Kidney (tissue), 14 donors: ENCODE measurements around the gene POU2F1. TPM values are rescaled to one million over a fixed set of nuclear protein-coding genes. Genes with fewer than 3 reads are reported as not detected.

Source experiments
- DNase-seq, 5 donors: peaks; one replicate each; pipeline ENCODE4 v3.0.0-alpha.2; 2013 to 2020
- FAIRE-seq: peaks from 2 replicates; lab custom pipeline; 2012; peaks lifted over from hg19 to GRCh38; lab: Jason Lieb, UNC
- H3K27ac ChIP-seq, 2 donors: one replicate each; pipeline ENCODE4 v1.7.0; 2013; ENCODE audit warnings: low read depth in 2 of 2, low read length in 2 of 2, inconsistent platforms in 1 of 2
- H3K27me3 ChIP-seq: one replicate; pipeline ENCODE4 v1.7.1; 2013; ENCODE audit warnings: low read length, inconsistent platforms; ENCODE audit not compliant: control insufficient read depth, insufficient read depth
- H3K36me3 ChIP-seq, 3 donors: one replicate each; pipeline versions ENCODE4 v1.7.0 to v1.7.1; 2013; ENCODE audit warnings: low read length in 3 of 3, control low read depth in 1 of 3, inconsistent platforms in 1 of 3; ENCODE audit not compliant: insufficient read depth in 3 of 3, control insufficient read depth in 2 of 3
- H3K4me1 ChIP-seq, 3 donors: one replicate each; pipeline versions ENCODE4 v1.7.0 to v1.7.1; 2013; ENCODE audit warnings: low read length in 3 of 3, inconsistent platforms in 1 of 3, low read depth in 1 of 3; ENCODE audit not compliant: control insufficient read depth in 2 of 3, insufficient read depth in 2 of 3
- H3K4me3 ChIP-seq, 3 donors: one replicate each; pipeline versions ENCODE4 v1.7.0 to v1.8.1; 2013; ENCODE audit warnings: low read length in 3 of 3, control low read depth in 1 of 3, inconsistent platforms in 1 of 3
- H3K9ac ChIP-seq, 3 donors: one replicate each; pipeline versions ENCODE4 v1.7.0 to v1.7.1; 2013; ENCODE audit warnings: low read length in 3 of 3, control low read depth in 1 of 3, inconsistent platforms in 1 of 3
- H3K9me3 ChIP-seq, 3 donors: one replicate each; pipeline versions ENCODE4 v1.7.0 to v1.7.1; 2013; ENCODE audit warnings: low read length in 3 of 3, control low read depth in 1 of 3, inconsistent platforms in 1 of 3; ENCODE audit not compliant: control insufficient read depth in 2 of 3, insufficient read depth in 1 of 3
- intact Hi-C: fragments of 100-400 bp; cut with DNase I; formaldehyde crosslinking; loops from one replicate; pipeline ENCODE4 v1.11.1; 2022
- polyA plus RNA-seq: library from polyadenylated mRNA; stranded (reverse); fragments of 350-450 nt; fragmentation: Illumina TruSeq; extraction: RNeasy Lipid Tissue Mini Kit (QIAGEN cat#74804); gene quantifications from one replicate; pipeline ENCODE4 v1.2.3, GENCODE V29; 2014; ENCODE audit warnings: low read depth, low replicate concordance; ENCODE audit not compliant: insufficient read depth
- total RNA-seq: library from RNA; stranded (reverse); fragmentation: NEBNext Ultra II Directional; extraction: Animal tissue kit (Norgen Biotek cat#: 25700); gene quantifications from one replicate; pipeline ENCODE4 v1.2.1, GENCODE V29; 2021
- TF ChIP-seq, protein P1 (sequence below): IDR thresholded peaks from 3 replicates; pipeline ENCODE4 v1.5.1; 2012; ENCODE audit warnings: mild to moderate bottlenecking, moderate library complexity, borderline replicate concordance; ENCODE audit not compliant: insufficient read depth; ENCODE audit errors: extremely low read depth
- donor health status: control.
- donor health status: control.
- donor health status: control.
- donor health status: control.
- donor health status: control.
- donor health status: DM: yes; HTN: yes; CAD: no.
- donor health status: Normal renal cell carcinoma (clear cell type).

POU2F1 gene
- total and polyA plus RNA-seq, 2 donors from 2014 or later: 1.9 to 25.2 TPM

DNA sequence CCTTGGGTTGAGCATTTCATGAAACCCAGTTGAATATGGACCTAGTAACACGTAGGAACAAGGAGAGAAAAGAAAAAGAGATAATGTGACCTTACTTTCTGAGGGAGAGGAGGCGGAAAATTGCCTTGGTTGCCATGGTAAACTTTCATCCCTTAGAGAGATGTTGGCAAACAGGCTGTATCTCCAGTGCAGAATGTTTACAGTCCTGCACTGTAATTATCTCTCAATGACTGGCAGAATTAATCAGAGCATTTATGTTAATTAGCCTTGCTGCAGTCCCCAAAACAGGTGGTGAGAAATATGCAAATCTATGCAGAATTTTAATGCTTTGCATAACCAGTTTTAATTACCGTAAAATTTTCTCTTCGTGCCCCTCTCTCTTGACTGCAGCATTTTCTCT, 150.3 kb downstream of the POU2F1 start:
- no peaks in the 10 kb centered on the region for H3K9me3 ChIP-seq
- H3K9ac ChIP-seq: no peak overlapping the region
- no peak overlapping the region for H3K27ac ChIP-seq
- TF ChIP-seq, protein P1, sequence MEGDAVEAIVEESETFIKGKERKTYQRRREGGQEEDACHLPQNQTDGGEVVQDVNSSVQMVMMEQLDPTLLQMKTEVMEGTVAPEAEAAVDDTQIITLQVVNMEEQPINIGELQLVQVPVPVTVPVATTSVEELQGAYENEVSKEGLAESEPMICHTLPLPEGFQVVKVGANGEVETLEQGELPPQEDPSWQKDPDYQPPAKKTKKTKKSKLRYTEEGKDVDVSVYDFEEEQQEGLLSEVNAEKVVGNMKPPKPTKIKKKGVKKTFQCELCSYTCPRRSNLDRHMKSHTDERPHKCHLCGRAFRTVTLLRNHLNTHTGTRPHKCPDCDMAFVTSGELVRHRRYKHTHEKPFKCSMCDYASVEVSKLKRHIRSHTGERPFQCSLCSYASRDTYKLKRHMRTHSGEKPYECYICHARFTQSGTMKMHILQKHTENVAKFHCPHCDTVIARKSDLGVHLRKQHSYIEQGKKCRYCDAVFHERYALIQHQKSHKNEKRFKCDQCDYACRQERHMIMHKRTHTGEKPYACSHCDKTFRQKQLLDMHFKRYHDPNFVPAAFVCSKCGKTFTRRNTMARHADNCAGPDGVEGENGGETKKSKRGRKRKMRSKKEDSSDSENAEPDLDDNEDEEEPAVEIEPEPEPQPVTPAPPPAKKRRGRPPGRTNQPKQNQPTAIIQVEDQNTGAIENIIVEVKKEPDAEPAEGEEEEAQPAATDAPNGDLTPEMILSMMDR: no peak
- no peaks in the 10 kb centered on the region for H3K4me1 ChIP-seq
- DNase-seq: no peak
- no peaks in the 10 kb centered on the region for H3K27me3 ChIP-seq
- FAIRE-seq: no peak
- H3K4me3 ChIP-seq: no peak overlapping the region
- intact Hi-C loops: no loop called here
- peaks cover 0 to 6% (median 0%) of the 10 kb centered on the region in 3 donors for H3K36me3 ChIP-seq

DNA sequence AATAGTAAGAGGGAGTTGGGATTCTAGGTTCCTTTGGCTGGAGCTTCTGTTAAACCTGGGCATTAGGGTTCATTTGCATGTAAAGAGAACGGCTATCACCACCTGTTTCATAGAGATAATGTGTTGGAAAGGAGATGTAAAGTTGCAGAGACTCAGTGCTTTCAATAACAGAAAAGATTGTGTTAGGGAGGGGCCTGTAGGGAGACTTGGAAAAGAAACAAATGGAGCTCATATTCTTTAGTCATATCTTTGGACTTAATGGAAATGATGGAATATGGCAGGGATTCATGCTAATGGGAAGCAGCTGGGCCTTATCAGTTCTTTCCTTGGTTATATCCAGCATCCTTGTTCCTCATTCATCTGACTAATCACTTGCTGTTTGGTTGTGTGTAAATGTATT, 152.7 kb downstream of the POU2F1 start:
- H3K4me3 ChIP-seq: no peak overlapping the region
- H3K9ac ChIP-seq: no peak overlapping the region
- peaks cover 0 to 9% (median 0%) of the 10 kb centered on the region in 3 donors for H3K36me3 ChIP-seq
- TF ChIP-seq, protein P1: no peak
- no peaks in the 10 kb centered on the region for H3K27me3 ChIP-seq
- H3K27ac ChIP-seq: no peak overlapping the region
- no peaks in the 10 kb centered on the region for H3K4me1 ChIP-seq
- DNase-seq (peak in 2 of 5 donors; percentile 1 to 52), FAIRE-seq (no peak)
- no peaks in the 10 kb centered on the region for H3K9me3 ChIP-seq
- intact Hi-C loops: no loop called here

DNA sequence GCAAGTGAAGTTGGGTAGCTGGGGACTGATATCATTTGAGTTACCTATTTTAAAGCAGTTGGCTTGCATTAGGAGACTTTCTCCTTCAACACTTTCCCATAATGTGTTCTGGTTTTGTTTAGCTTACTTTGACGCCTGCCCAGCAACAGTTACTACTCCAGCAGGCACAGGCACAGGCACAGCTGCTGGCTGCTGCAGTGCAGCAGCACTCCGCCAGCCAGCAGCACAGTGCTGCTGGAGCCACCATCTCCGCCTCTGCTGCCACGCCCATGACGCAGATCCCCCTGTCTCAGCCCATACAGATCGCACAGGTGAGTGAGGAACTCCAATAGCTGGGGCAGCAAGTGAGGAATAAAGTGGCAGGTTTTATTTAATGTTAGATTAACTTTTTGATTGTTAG, 153.3 kb downstream of the POU2F1 start:
- H3K36me3 ChIP-seq: peaks cover 0 to 9% (median 0%) of the 10 kb centered on the region in 3 donors
- H3K4me1 ChIP-seq: no peaks in the 10 kb centered on the region
- TF ChIP-seq, protein P1: no peak
- H3K9me3 ChIP-seq: no peaks in the 10 kb centered on the region
- H3K27me3 ChIP-seq: no peaks in the 10 kb centered on the region
- DNase-seq (no peak), FAIRE-seq (no peak)
- intact Hi-C loops: no loop called here
- H3K27ac ChIP-seq: no peak overlapping the region
- H3K9ac ChIP-seq: no peak overlapping the region
- H3K4me3 ChIP-seq: no peak overlapping the region

DNA sequence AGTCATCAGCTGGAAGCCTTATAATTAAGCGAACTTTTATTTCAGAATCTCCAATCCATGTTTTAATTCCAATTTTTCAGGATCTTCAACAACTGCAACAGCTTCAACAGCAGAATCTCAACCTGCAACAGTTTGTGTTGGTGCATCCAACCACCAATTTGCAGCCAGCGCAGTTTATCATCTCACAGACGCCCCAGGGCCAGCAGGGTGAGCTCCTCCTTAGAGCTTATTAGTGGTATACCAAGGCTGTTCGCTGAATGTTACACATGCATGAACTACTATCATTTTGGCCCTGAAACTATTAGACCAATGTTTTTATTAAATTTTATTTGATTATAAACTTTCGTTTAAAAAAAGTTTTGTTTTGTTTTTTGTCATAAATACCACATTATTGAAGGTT, 155.3 kb downstream of the POU2F1 start:
- Histone ChIP-seq H3K4me3 (no peak overlapping the region), H3K27me3 (no peaks in the 10 kb centered on the region), H3K9me3 (no peaks in the 10 kb centered on the region), H3K9ac (no peak overlapping the region), H3K4me1 (no peaks in the 10 kb centered on the region), H3K27ac (no peak overlapping the region), H3K36me3 (peaks cover 0 to 9% (median 0%) of the 10 kb centered on the region in 3 donors)
- DNase-seq: no peak
- FAIRE-seq: no peak
- intact Hi-C loops: no loop called here
- TF ChIP-seq, protein P1: no peak
